Fibroblast of villous mesenchyme (primary cell): ENCODE measurements around the gene NDUFA9. TPM values are rescaled to one million over a fixed set of nuclear protein-coding genes. Genes with fewer than 3 reads are reported as not detected.

Experiments
- DNase-seq: peaks from one replicate; pipeline ENCODE4 v3.0.0-alpha.2; 2010; ENCODE audit warnings: low read depth
- H3K4me3 ChIP-seq: 2 replicates; pipeline ENCODE4 v1.5.1; 2011; ENCODE audit warnings: low read depth, mild to moderate bottlenecking, low read length
- CTCF ChIP-seq: IDR thresholded peaks from 2 replicates; pipeline ENCODE4 v1.5.1; 2012; ENCODE audit warnings: low read depth, mild to moderate bottlenecking, low read length; ENCODE audit not compliant: insufficient read depth
- total RNA-seq: library from RNA; depleted of rRNA; stranded (reverse); fragments of >200 nt; gene quantifications from 2 replicates; pipeline ENCODE4 v1.2.3, GENCODE V29; 2012

Gene NDUFA9
- 33.2 and 54.0 TPM in 2 replicates for total RNA-seq

- peak within 1 kb of the TSS; percentile 76 for H3K4me3 ChIP-seq
- no peak for TF ChIP-seq CTCF
Measured at GRCh38 chr12:4648501-4649357, at the start of gene NDUFA9, which contains the start of gene AKAP3. Gene NDUFA9 (plus strand): TSS chr12:4649114. CDS start chr12:4649127, 13 bp downstream. Gene AKAP3 (minus strand): TSS chr12:4649051. CDS start chr12:4638196, 10,855 bp downstream.

GRCh38 chr12:4603421-4603820, 45.5 kb upstream of the NDUFA9 start:
- H3K4me3 ChIP-seq: no peak overlapping the region
- TF ChIP-seq CTCF: no peak
- no peak for DNase-seq

More at GRCh38 chr12:4648501-4649357, at the start of gene NDUFA9, which contains the start of gene AKAP3:
- peak; percentile 85 for DNase-seq

GRCh38 chr12:4603946-4604345, 45.0 kb upstream of the NDUFA9 start:
- no peak for TF ChIP-seq CTCF
- DNase-seq: no peak
- no peak overlapping the region for H3K4me3 ChIP-seq

GRCh38 chr12:4604684-4605193, 44.2 kb upstream of the NDUFA9 start:
- peak; percentile 88 for DNase-seq
- peak overlapping the region; percentile 87 for H3K4me3 ChIP-seq
- peak; percentile 100 for TF ChIP-seq CTCF

GRCh38 chr12:4607056-4607455, 41.9 kb upstream of the NDUFA9 start:
- no peak for TF ChIP-seq CTCF
- DNase-seq: peak; percentile 58
- no peak overlapping the region for H3K4me3 ChIP-seq

GRCh38 chr12:4609071-4609470, 39.8 kb upstream of the NDUFA9 start:
- TF ChIP-seq CTCF: no peak
- DNase-seq: no peak
- H3K4me3 ChIP-seq: no peak overlapping the region
